Calu3 (cell line): ENCODE measurements around the gene UBTF. TPM values are rescaled to one million over a fixed set of nuclear protein-coding genes. Genes with fewer than 3 reads are reported as not detected.

Experiments
- BruUV-seq: library from RNA; stranded (reverse); fragments of 400-500 nt; replicated peaks from 2 replicates; lab custom pipeline; 2021; lab: Mats Ljungman, UMichigan
- CTCF ChIA-PET: fragments of 300-600 bp; sonication (Branson Sonifier 250); formaldehyde crosslinking; loops from one replicate; lab custom pipeline; 2022; ENCODE audit warnings: antibody characterized with exemption; lab: Charles Lee
- DNase-seq: peaks from one replicate; pipeline ENCODE4 v3.0.0; 2022
- H3K27ac Mint-ChIP-seq: one replicate; pipeline ENCODE4 v1.8.0; 2022; ENCODE audit warnings: mixed read lengths; ENCODE audit not compliant: unreplicated experiment
- H3K27me3 Mint-ChIP-seq: one replicate; pipeline ENCODE4 v1.8.0; 2022; ENCODE audit warnings: mixed read lengths; ENCODE audit not compliant: unreplicated experiment
- H3K36me3 Mint-ChIP-seq: one replicate; pipeline ENCODE4 v1.8.0; 2022; ENCODE audit warnings: mild to moderate bottlenecking, moderate library complexity, mixed read lengths; ENCODE audit not compliant: insufficient read depth, unreplicated experiment
- H3K4me1 Mint-ChIP-seq: one replicate; pipeline ENCODE4 v1.8.0; 2022; ENCODE audit warnings: mild to moderate bottlenecking, low read depth, mixed read lengths; ENCODE audit not compliant: unreplicated experiment
- H3K4me3 Mint-ChIP-seq: one replicate; pipeline ENCODE4 v1.8.0; 2022; ENCODE audit warnings: mild to moderate bottlenecking, low read depth, moderate library complexity, mixed read lengths; ENCODE audit not compliant: unreplicated experiment
- H3K9me3 Mint-ChIP-seq: one replicate; pipeline ENCODE4 v1.8.0; 2022; ENCODE audit warnings: low read depth, mixed read lengths; ENCODE audit not compliant: unreplicated experiment
- intact Hi-C: fragments of 100-400 bp; cut with micrococcal nuclease; formaldehyde crosslinking; loops from one replicate; pipeline ENCODE4 v1.10.0; 2022; ENCODE audit not compliant: unreplicated experiment
- total RNA-seq: library from RNA; stranded (reverse); gene quantifications from 2 replicates; pipeline ENCODE4 v1.2.3, GENCODE V29; 2022
- TF ChIP-seq, protein P1 (sequence below): fragments of 200-600 bp; IDR thresholded peaks from one replicate; pipeline ENCODE4 v1.8.0; 2022; ENCODE audit warnings: antibody characterized with exemption; ENCODE audit not compliant: unreplicated experiment

Gene UBTF
- total RNA-seq, 1 experiment from 2014 or later = 92.1 TPM

DNA sequence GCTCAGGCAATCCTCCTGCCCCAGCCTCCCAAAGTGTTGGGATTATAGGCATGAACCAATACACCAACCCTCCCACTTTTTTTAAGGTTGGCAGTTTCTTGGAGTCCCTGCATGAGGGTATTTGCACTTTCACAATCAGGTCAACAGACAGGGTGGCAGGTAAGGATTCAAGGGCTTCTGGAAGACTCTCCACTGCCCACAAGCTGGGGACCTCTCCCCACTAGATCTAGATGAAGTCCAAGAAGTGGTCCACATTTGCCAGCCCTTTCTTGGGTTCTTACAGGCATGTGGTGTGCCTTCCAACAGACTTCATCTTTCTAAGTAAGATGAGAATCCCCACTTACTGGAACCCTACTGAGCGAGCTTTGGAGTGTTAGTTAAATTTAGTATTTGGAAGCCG, 45.0 kb downstream of the UBTF start:
- H3K4me3 Mint-ChIP-seq = no peak overlapping the region
- H3K4me1 Mint-ChIP-seq = no peaks in the 10 kb centered on the region
- CTCF ChIA-PET = interaction anchor here (0.6 to 1.0 kb wide), 2 partner anchors 91 to 522 kb away, joined by 5 read pairs; no protein-coding TSS in a partner anchor
- intact Hi-C loops = no loop called here
- TF ChIP-seq, protein P1, sequence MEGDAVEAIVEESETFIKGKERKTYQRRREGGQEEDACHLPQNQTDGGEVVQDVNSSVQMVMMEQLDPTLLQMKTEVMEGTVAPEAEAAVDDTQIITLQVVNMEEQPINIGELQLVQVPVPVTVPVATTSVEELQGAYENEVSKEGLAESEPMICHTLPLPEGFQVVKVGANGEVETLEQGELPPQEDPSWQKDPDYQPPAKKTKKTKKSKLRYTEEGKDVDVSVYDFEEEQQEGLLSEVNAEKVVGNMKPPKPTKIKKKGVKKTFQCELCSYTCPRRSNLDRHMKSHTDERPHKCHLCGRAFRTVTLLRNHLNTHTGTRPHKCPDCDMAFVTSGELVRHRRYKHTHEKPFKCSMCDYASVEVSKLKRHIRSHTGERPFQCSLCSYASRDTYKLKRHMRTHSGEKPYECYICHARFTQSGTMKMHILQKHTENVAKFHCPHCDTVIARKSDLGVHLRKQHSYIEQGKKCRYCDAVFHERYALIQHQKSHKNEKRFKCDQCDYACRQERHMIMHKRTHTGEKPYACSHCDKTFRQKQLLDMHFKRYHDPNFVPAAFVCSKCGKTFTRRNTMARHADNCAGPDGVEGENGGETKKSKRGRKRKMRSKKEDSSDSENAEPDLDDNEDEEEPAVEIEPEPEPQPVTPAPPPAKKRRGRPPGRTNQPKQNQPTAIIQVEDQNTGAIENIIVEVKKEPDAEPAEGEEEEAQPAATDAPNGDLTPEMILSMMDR = no peak
- H3K9me3 Mint-ChIP-seq = no peaks in the 10 kb centered on the region
- no peaks in the 10 kb centered on the region for H3K27me3 Mint-ChIP-seq
- no TSS peak for BruUV-seq
- H3K27ac Mint-ChIP-seq = no peak overlapping the region
- no peak for DNase-seq
- peaks cover 52% of the 10 kb centered on the region for H3K36me3 Mint-ChIP-seq

DNA sequence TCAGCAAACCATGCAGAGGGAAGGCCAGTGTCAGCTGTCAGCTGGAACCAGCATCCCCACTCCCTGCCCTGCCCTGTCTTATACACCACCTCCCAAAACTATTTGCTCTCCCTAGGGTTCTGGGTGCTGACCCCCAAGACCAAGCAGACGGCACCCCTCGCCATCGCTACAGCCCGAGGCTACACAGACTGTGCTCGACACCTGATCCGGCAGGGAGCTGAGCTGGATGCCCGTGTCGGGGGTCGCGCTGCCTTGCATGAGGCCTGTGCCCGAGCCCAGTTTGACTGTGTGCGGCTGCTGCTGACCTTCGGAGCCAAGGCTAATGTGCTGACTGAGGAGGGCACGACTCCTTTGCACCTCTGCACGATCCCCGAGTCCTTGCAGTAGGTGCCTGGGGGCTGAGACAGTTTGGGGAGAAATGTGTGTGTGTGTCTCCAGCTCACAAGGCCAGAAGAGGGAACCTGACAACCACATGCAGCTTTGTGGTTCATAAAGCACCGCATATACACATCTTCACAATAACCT, 47.5 kb downstream of the UBTF start:
- H3K4me1 Mint-ChIP-seq = peaks cover 12% of the 10 kb centered on the region
- H3K9me3 Mint-ChIP-seq = no peaks in the 10 kb centered on the region
- H3K27ac Mint-ChIP-seq = peak overlapping the region; percentile 6
- H3K36me3 Mint-ChIP-seq = peaks cover 50% of the 10 kb centered on the region
- BruUV-seq = no TSS peak
- DNase-seq = no peak
- H3K4me3 Mint-ChIP-seq = no peak overlapping the region
- TF ChIP-seq, protein P1 = no peak
- no peaks in the 10 kb centered on the region for H3K27me3 Mint-ChIP-seq
- intact Hi-C loops = no loop called here
- CTCF ChIA-PET = interaction anchor here (0.5 kb wide), 2 partner anchors 46 to 337 kb away, joined by 3 to 4 read pairs; no protein-coding TSS in a partner anchor

DNA sequence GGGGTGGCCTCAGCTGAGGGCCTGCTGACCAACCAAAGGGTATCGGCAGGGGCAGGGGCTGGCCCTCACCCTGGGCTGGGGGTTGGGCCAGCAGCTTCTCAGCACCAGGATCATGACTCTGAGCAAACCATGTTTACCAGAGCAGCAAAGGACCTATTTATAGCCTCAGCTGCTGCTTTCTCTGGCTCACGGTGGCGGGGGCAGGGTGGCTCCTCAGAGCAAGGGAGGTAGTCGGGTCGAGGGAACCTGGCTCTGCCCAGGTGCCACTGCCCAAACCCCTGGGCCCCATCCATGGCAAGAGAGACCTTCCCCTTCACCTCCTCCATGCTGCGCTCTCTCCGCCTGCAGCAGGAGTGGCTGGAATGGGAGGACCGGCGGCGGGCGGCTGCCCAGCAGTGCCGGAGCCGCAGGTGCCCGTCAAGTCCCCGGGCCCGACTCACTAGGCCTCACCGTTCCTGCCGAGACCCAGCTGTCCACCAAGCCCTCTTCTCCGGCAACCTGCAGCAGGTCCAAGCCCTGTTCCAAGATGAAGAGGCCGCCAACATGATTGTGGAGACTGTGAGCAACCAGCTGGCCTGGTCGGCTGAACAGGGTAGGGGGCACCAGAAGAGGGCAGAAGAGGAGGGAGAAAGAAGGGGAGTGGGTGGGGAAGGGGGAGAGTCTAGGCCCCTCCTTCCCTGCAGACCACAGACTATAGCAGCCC, 48.8 kb downstream of the UBTF start, which contains the start of gene ASB16:
TSS of gene ASB16 (plus strand) at position 206 of the 703 bp plus-strand sequence. CDS start at position 292, 86 bp downstream.
- intact Hi-C loops = no loop called here
- no TSS peak for BruUV-seq
- CTCF ChIA-PET = no interaction called here
- TF ChIP-seq, protein P1 = no peak
- H3K27me3 Mint-ChIP-seq = no peaks in the 10 kb centered on the region
- no peaks in the 10 kb centered on the region for H3K9me3 Mint-ChIP-seq
- peaks cover 45% of the 10 kb centered on the region for H3K36me3 Mint-ChIP-seq
- H3K27ac Mint-ChIP-seq = no peak within 1 kb of the TSS
- H3K4me1 Mint-ChIP-seq = peaks cover 12% of the 10 kb centered on the region
- no peak within 1 kb of the TSS for H3K4me3 Mint-ChIP-seq
- DNase-seq = no peak

DNA sequence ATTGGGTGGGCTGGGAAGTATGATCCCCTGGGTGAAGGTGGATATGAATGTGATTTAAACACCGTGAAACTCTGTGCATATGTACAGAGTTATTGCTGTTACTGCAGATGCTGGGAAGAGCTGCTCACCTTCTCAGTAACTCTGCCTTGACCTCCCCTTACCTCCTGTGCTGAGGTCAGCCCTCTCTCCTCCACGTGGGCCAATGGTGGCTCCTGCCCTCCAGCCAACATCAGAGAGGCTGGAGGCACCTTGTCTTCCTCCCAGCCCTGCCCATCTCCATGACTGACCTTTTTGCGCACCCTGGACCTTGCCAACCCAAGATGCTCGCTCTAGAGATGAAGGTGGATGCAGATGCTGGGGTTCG, 49.4 kb downstream of the UBTF start:
- intact Hi-C loops = no loop called here
- DNase-seq = no peak
- H3K27me3 Mint-ChIP-seq = no peaks in the 10 kb centered on the region
- TF ChIP-seq, protein P1 = no peak
- no peak overlapping the region for H3K4me3 Mint-ChIP-seq
- peaks cover 45% of the 10 kb centered on the region for H3K36me3 Mint-ChIP-seq
- no peak overlapping the region for H3K27ac Mint-ChIP-seq
- CTCF ChIA-PET = no interaction called here
- no peaks in the 10 kb centered on the region for H3K9me3 Mint-ChIP-seq
- BruUV-seq = no TSS peak
- peaks cover 12% of the 10 kb centered on the region for H3K4me1 Mint-ChIP-seq
